HG03066 (cell line): ENCODE measurements around the gene PSME1.
"Not testable (repeated sequence)": the region's sequence is repeated elsewhere in the genome, so short reads cannot be mapped to it uniquely, and the experiment has no call there.

Experiments used
- ATAC-seq: cut with Tn5 transposase; IDR thresholded peaks from one replicate; pipeline ENCODE4 v1.9.1; 2021; ENCODE audit warnings: low read depth; ENCODE audit not compliant: unreplicated experiment

Gene PSME1

DNA sequence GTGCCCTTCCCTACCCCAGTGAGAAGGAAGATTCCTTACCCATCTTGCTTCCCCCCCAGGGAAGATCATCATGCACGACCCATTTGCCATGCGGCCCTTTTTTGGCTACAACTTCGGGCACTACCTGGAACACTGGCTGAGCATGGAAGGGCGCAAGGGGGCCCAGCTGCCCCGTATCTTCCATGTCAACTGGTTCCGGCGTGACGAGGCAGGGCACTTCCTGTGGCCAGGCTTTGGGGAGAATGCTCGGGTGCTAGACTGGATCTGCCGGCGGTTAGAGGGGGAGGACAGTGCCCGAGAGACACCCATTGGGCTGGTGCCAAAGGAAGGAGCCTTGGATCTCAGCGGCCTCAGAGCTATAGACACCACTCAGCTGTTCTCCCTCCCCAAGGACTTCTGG is 32.5 kb upstream of the PSME1 start:
- no peak for ATAC-seq

DNA sequence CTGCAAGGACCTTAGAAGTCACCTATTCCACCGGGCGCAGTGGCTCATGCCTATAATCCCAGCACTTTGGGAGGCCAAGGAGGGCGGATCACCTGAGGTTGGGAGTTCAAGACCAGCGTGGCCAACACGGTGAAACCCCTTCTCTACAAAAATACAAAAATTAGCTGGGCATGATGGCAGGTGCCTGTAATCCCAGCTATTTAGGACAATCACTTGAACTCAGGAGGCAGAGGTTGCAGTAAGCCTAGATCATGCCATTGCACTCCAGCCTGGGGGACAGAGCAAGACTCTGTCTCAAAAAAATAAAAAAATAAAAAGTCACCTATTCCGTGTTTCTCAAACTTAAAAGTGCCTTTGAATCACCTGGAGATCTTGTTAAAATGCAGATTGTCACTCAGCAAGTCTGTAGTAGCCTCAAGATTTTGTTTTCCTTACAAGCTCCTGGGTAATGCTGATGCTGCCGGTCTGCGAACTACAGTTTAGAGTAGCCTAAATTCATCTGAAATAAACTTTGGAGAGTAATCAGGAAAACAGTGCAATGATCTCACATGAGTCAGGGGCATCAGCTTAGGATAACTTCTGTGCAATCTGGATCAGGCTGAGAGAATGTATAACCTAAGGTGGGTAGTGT is 30.3 kb upstream of the PSME1 start:
- ATAC-seq = not testable (repeated sequence)

DNA sequence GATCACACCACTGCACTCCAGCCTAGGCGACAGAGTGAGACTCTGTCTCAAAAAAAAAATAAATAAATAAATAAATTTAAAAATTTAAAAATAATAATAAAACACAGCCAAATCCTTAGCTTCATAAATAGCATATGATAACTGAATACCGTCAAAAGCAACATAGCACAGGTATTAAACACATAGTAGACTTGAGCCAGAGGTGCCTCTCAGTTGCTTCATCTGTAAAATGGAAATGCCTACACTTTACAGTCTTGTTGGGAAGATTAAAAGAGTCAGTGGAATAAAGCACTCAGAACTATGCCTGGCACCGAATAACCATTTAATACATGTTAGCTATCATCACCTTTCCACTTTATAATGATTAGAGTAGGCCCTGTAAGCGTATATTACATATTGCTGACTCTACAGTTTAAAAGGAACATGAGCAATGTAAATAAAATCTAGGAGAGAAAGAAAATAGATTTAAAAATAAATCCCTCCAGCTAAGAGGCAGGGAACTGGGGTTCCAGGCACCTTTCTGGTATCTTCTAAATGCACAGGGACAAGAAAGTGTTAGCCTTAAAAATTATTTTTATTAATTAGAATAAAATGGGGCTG is 29.2 kb upstream of the PSME1 start:
- ATAC-seq = no peak

DNA sequence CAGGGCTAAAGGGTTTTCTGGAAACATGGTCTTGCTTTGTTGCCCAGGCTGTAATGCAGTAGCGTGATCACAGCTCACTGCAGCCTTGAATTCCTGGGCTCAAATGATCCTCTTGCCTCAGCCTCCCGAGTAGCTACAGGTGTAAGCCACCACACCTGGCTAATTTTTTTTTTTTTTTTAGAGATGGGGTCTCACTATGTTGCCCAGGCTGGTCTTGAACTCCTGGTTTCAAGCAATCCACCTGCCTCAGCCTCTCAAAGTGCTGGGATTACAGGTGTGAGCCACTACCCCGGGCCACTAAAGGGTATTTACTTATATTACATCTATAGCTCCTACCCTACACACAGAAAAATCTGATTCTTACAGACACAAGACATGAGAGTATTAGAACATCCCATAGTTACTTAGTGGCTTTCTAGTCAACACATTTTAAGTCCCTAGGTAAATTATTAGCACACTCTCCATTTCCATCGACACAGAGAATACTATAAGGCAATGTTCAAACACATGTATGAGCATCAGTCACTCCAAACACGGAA is 27.6 kb upstream of the PSME1 start:
- no peak for ATAC-seq

DNA sequence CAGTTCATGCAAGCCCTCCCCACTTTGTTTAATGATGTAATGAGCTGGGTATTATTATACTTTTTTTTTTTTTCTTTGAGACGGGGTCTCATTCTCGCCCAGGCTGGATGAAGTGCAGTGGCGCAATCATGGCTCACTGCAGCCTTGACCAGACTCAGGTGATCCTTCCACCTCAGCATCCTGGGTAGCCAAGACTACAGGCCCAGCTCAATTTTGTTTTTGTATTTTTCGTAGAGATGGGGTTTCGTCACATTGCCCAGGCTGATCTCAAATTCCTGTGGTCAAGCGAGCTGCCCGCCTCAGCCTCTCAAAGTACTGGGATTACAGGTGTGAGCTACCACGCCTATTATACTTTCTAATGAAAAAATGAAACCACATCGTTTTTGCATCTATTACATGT is 25.9 kb upstream of the PSME1 start:
- ATAC-seq = no peak

DNA sequence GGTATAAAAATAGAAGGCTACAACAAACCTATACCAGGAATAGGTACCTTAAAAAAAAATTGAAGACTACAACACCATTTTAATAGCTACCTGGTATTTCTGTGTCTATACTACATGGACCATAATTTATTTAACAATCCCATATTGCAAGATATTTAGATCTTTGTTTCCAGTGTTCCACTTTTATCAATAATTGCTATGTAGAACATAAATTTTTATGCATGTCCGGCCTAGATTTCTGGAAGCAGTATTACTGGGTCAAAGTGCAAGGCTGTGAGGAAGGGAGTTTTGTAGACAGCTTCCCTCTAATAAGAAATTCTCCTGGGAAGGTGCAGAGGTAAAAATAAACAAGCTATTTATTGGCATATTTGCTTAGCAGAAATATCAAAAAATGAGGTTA is 25.5 kb upstream of the PSME1 start:
- ATAC-seq = no peak

DNA sequence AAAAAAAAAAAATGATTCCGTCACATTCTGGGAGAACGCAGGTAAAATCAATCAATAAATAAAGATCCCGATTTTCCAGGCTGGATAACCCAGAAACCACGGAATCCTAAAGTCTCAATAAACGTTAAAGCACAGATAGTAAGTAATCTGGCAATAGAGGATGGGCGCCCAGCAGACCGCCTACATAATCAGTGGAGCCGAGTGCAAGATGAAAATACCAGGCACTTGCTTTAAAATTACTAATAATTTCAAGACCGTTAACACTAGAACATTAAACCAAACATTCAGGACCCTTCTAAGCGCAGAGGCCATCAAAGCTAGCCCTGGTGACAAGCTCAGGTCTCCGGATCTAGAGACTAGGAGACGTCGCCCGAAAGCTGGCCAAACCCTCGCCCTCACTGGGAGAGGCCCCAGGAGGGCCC is 22.6 kb upstream of the PSME1 start:
- ATAC-seq = no peak

DNA sequence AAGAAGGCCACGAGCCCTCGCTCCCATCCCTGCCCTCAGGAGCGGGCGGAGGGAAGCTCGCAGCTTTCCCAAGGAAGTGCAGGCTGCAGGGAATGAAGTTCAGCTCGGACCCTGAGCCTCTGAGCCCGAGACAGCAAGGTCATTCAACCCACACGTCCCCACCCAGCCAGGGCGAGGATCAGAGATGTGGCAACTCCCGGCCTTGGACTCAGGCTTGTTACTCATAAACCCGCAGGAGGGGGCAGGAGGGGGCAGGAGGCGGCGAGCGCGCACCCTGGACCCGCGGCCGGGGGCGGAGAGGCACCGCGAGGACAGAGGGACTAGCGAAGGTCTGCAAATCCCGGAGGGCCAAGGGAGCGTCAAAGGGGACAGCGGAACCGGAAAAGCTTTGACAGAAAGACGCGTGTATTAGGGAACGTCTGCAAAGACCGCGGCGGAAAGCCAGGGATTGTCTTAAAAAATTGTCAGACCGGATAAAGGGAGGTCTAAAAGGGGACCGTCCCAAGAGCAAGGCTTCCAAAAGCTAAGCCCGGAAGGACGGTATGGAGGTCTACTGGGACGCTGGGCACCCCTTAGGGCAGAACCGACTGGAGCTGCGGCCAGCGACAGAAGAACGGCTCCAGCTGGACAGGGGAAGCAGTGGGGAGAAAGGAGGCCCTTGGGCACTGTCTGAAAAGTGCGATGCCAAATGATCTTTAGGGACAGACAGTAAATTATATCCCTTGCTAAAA is 22.0 kb upstream of the PSME1 start:
- peak; percentile 34 for ATAC-seq

DNA sequence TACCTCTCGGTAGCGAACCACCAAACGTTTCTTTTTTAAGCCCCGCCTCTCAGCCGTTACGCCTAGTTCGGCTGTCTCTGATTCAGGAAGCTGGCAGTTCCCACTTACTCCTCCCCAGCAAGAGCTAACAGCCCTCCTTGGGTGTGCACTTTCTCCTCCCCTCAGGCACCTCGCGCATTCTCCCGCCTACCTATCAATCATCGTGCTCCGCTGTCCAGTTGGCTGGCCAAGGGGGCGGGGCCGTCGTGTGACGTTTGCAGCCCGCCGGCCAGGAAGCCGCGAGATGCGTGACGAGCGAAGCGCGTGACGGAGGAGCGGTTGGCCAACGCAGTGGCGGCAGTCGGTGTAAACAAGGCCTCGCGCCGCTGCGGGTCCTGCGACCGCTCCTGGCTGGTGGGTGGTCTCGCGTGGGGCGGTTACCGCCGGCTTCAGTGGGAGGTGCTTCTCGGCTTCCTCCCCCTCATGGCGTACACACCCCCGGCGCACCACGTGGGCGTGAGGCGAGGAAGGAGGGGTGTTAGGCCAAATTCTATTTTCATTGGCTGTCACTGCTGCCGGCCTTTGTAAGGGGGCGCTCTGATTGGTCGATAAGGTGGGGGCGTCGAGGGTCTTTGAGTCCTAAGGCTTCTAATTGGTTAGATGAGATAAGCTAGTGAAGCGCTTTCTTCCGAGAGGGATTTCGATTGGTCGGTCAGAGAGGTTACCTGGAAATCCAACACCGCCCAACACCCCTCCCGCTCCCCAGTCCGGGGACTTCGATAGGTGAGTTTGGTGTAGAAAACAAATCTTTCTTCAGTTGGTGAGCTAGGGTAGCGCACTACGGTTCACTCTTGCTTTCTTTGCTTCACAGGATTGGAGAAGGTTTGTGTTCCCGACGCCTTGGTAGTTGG is 21.2 kb upstream of the PSME1 start, which contains the start of the genes DCAF11 and NRL:
DCAF11 (plus strand) TSS at position 246 of the 890 bp plus-strand sequence. CDS start 818 bp downstream, outside the sequence.
NRL (minus strand) TSS at position 418 of the 890 bp plus-strand sequence. CDS start 32,101 bp downstream, outside the sequence.
- peak; percentile 87 for ATAC-seq

DNA sequence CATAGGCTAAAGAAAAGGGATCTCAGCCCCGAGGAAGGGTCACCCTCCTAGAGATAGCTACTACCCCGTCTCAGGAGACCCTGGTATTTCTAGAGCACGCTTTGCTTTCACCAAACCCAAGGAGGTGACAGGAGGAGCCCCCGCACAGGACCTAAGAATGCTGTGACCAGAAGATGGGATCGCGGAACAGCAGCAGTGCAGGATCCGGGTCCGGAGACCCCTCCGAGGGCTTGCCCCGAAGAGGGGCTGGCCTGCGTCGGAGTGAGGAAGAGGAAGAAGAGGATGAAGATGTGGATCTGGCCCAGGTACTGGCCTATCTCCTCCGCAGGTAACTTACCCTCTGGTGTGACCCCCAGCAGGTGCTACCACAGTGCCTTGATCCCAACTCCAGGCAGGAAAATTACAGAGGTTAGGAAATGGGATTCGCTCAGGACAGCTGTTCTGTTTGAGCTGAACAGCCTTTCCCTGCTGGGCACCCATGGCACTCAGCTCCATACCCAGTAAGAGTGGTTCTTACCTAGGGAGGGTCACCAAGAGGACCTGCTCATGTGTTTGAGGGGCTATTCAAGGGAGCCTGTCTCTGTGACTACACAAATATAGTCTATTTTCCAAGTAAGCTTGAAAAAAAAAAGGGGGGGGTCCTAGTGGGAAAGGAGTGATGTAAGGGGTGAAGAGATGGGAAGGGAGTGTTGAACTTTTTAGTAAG is 20.4 kb upstream of the PSME1 start:
- no peak for ATAC-seq

DNA sequence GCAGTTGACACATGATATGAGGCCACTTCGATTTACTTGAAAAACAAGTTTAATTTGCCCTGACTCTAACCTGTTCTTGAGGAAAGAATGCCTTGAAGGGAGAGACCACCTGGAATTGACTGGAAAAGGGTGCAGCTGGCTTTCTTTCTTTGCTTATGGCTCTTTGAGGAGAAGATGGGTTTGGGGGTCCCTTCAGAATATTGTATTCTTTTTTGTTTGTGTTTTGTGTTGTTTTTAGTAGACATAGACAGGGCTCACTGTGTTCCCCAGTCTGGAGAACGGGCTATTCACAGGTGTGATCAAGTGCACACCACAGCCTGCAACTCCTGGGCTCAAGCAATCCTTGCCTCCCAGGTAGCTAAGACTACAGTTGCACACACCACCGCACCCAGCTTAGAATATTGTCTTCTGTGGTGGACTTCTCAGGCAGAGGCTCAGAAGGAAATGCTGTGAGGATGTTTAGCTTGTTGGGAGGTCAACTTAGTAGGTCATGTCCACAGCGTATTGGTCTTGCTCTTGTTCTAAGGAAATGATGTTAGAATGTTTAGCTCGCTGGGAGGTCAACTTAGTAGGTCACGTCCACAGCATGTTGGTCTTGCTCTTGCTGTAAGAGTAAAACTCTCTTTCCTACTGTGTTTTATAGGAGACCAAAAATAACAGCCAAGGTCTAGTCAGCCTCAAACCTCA is 19.7 kb upstream of the PSME1 start:
- ATAC-seq = no peak

DNA sequence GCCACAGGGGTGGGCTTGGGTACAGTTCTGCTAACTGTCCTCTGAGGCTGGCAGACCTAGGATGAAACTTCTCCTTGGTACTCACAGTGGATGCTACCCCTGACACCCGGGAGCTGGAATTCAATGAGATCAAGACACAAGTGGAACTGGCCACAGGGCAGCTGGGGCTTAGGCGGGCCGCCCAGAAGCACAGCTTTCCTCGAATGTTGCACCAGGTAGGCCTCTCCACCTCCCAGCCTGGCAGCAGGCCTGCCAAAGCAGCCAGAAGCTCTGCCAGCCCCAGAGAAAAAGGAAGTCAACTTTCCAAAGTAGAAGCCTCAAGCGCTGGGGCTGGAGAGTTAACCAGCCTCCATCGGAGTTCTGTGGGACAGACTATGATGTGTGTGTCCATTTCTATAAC is 18.8 kb upstream of the PSME1 start:
- ATAC-seq = no peak

DNA sequence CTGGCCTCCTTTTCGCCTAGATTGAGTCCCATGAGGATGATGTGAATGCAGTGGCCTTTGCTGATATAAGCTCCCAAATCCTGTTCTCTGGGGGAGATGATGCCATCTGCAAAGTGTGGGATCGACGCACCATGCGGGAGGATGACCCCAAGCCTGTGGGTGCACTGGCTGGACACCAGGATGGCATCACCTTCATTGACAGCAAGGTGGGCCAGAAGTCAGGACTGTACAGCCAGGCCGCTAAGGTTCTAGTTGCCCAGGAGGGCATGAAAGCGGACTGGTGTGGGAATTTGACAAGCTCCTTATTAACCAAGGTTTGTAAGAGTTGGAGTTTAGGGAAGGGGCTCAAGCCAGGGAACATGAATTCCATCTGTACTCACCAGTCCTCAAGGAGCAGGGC is 16.3 kb upstream of the PSME1 start:
- no peak for ATAC-seq

DNA sequence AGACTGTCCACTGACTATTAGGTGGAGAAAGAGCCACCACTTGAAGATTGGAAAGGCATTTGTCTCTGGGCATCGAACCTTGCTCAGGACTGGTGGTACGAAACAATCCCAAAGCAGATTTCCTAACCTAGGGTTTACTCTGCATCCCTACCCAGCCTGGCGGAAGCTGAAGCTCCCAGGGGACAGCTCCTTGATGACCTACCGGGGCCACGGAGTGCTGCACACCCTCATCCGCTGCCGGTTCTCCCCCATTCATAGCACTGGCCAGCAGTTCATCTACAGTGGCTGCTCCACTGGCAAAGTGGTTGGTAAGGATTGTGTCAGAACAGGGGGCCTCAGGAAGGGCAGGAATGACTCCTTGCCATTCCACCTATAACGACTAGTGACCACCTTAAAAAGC is 14.8 kb upstream of the PSME1 start:
- no peak for ATAC-seq

DNA sequence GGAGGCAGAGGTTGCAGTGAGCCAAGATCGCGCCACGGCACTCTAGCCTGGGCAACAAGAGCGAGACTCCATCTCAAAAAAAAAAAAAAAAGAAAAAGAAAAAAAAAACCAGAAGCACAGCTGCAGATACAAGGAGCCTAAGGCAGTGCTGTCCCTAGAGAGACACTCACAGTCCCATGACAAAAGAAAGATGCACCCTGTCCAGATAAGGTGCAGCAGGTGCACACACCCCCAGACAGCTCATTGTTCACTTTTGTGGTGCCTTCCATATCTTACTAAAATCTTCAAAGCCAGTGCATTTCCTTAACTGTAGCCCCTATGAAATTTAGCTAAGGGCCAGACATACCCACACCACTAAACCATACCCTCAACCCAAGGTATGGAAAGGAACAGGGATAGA is 13.6 kb upstream of the PSME1 start:
- ATAC-seq = no peak

DNA sequence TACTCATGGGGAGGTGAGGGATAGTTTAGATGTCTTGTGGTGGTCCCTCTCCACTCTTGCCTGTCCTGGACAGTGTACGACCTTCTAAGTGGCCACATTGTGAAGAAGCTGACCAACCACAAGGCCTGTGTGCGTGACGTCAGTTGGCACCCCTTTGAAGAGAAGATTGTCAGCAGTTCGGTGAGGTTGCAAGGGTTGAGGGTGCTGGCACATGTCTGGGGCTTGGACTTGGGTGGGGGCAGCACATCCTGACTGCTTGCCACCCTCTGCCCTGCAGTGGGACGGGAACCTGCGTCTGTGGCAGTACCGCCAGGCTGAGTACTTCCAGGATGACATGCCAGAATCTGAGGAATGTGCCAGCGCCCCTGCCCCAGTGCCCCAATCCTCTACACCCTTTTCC is 13.1 kb upstream of the PSME1 start:
- ATAC-seq = no peak

DNA sequence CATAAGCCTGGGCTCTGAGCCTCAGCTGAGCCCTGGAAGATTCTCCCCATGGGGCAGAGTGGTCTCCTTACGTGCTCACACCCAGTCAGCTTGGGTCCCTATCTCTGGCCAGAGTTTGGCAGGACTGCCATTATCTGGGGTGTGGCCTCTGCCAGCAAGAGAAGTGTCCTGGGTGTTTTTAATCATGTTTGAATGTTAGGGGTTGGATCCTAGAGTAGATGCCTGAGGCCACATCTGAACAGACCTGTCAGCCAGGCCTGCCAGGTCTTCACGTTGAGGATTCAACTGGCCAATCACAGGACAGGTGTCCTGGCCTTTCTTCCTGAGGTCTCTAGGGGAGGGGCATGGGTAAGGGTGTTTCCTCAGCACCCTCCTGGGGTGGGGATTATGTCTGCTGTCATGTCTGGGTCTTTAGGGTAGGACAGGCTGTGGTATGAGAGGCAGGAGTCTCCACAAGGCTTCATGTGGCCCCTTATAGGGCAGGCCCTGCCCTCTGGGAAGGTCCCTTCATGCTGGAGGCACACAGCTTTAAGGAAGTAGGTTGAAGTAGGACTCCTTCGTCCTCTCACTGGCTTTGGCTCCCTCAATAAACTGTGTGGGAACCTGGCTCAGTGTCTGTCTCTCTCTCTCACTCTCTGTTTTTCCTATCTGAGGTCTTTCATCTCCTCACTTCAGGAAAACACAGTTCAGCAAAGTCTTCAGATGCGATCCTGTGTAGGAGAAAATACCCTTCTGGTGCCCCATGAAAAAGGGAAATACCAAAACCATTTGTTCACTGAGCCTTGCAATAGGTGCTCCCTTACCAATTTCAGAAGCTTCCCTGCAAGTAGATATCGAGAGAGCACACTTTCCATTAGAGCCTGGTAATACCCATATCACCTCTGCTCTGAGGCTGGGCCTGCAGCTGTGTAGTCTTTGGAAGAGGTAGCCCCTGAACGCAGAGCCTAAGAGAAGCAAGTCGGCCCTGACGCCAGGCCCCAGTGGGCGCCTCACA is 12.3 kb upstream of the PSME1 start:
- no peak for ATAC-seq

DNA sequence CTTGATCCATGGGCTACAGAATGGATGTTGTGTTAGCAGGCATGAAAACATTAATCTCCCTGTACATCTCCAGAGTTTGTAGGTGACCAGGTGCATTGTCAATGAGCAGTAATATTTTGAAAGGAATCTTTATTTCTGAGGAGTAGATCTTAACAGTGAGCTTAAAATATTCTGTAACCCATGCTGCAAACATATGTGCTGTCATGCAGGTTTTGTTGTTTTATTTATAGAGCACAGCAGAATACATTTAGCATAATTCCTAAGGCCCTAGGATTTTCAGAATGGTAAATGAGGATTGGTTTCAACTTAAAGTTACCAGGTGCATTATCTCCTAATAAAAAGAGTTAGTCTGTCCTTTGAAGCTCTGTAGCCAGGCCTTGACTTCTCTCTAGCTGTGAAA is 9.1 kb upstream of the PSME1 start:
- ATAC-seq = no peak
